Stimulated activated CD8-positive, alpha-beta memory T cell treated with anti-CD3 and anti-CD28 coated beads, Interleukin-15, amount 100 ng/mL, for 1 hour (primary cell): ENCODE data around the gene LIPA.

Source experiments
- DNase-seq: peaks from one replicate; pipeline ENCODE4 v3.0.0-alpha.2; 2020; ENCODE audit warnings: low read depth

Gene LIPA

DNA sequence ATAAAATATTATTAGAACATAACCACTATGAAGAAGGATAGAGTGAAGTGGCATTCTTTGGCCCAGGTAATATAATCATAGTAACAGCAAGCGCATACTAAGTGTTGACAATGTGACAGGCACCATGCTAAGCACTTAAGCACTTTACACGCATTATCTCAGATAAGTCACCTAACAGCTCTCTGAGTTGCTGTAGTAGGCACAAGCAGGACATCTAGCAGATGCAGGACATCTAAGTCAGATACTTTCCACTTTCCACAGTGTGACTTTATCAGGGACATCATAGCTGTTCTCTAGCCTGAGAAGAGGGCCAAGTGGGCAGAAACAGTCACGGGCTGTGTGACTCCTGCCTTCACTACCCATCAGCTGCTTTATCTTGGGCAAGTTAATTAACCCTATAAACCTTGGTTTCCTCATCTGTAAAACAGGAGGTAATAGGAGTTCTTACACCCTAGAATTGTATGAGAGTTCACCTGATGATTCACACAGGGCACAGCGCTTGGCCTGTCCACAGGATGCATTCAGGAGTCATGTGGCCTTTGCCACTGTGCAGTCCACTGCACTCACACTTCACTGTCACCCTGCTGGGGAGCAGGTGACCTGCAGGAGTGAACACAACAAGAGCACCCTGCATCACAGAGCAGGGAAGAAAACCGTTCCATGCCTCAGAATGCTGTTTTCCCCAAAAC, 12.5 kb downstream of the LIPA start:
- no peak for DNase-seq

DNA sequence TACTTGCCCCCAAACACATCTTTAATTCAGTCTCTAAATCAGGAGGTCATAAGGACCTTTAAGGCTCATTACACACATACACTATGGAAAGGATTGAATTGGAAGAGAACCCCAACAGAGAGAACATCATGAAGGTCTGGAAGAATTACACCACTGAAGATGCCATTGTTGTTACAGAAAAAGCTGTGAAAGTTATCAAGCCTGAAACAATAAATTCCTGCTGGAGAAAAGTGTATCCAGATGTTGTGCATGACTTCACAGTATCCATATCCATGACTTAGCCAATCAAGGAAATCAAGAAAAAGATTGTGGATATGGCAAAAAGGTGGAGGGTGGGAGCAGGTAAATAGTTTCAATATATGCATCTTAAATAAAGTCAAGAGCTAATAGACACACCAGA, 13.7 kb downstream of the LIPA start:
- DNase-seq: no peak

GRCh38 chr10:89236226-89236797, 15.3 kb downstream of the LIPA start:
- DNase-seq: no peak

DNA sequence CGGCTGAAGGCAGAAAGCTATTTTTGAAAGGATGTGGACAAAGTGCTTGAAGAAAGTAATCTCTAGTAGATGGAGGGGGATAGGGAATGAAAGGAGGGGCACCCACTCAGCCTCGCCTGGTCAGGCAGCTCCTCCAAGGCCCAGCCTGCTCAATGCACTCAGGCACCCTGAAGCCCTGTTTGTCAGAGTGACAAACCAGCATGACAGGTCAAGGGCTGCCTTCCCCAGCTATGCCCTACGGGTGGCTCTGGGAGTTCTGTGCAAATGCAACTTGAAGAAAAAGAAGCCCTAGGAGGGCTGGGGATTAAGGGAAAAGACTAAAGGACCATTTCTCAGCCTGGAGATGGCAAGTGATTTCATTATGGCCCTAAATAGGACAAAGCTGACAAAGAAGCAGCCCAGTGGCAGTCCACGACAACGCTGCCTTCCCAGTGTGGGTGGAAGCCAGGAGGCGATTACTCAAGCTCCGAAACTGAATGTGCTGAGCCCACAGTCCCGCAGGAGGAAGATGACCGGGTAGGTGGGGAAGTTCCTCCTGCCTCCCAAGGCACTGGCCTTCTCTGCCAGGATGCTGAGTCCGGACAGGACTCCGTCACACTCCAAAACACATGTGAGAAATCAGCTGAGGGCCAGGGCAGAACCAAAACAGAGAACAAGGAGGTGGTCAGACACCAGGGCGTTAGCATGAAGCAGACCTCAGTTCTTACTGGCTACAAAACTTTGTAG, 16.3 kb downstream of the LIPA start:
- DNase-seq: no peak

DNA sequence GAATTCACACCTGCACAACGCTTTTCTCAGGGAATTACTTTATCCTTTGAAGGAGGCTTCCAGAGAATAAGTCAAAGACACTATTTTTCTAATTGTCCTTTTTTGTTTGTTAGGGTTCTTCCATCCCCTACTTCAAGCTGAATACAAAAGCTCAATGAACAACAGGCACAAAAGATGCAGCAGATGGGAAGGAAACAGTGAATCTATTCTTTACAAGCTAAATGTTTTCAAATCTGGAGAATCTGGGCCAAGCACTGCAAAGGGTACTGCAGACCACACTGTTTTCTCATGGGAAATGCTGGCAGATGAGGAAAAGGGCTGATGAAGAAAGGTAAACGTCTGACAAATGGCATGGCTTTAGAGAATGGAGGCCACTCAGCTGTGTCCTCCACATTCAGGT, 18.5 kb downstream of the LIPA start:
- DNase-seq: no peak

DNA sequence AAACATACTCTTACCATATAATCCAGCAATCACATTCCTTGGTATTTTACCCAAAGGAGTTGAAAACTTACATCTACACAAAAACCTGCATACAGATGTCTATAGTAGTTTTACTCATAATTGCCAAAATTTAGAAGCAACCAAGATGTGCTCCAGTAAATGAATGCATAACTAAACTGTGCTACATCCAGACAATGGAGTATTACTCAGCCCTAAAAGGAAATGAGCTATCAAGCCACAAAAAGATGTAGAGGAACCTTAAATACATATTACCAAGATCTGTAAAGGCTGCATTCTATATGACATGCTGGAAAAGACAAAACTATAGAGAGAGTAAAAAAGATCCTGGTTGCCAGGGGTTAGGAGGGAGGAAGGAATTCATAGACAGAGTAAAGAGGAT, 22.6 kb downstream of the LIPA start:
- no peak for DNase-seq

DNA sequence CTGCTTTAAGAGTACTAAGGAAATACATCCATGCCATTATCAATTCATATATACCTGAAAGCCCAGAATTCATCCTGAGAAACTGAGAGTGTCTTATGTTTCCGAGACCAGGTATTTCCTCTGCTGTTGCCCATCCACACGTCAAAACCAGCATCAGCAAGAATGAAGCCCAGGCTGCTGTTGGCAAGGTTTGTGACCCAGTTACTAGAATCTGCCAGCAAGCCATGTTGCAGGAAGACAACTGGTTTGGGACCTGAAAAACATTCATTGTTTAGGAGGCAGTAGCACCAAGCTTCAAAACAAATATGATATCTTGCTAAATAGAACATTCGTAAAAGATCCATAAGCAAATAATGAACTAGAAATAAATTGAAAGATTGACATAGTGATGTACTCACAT, 23.4 kb downstream of the LIPA start:
- no peak for DNase-seq

DNA sequence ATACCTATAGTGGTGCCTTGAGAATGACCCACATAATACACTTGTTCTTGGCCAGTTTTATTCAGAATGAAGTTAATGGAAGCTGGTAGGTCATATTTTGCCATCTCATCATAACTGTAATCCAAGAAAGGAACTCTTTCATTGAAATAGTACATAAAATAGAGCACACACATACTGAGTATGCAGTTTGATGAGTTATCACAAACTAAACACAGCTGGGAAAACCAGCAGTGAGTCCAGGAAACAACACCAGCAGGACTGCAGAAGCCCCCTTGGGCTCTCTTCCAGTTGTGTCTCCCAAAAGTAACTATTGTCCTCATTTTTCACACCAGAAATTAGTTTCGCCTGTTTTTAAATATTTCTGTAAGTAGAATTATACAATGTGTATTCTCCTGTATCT, 24.7 kb downstream of the LIPA start:
- DNase-seq: no peak

DNA sequence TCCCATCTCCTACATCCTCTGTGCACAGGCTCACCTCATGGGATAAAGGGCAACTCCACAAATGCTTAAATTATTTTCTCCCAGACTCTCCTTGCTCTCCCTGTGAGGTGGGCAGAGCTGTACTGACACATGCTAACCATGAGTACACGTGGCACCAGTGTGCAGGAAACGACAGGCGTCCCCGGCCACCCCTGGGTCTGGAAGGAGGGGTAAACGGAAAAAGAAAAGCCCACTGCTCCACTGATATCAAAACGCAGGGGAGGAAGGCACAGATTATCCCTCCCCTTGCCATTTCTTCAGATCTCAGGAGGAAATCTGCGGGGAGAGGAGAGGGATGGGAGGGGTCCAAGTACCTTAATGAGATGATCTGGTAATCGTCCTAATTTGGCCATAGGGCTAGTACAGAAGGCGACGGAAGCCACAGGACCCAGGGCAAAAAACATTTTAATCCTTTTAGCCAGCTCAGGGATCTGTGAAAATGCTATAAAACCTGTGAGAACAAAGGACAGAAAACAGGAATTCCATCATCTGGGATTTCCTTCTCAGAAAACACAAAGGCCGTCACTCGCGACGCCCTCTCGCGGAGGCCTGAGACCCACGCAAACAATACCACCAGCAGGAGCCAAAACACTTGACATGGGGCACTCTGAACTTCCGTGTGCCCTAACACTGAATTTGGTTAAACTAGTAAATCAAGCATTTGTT, 26.7 kb downstream of the LIPA start:
- DNase-seq: no peak

DNA sequence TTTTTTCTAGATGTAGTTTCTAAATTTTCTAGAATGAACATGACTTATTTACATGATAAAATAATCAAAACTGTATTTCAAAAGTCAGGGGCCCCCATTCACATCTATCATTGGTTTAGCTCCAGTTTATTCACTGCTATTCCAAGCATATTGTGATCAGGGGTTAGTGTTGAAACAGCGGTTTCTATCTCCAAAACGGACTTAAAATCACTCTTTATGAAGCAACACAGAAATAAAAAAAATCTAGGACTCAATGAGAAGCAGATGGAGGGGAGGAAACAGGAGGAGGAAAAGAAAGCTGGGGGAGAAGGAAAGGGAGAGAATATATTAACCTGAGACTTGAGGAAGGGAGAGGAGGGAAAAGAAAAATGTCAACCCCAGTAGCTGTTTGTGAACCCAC, 29.7 kb downstream of the LIPA start:
- DNase-seq: no peak

GRCh38 chr10:89219513-89220218, 31.9 kb downstream of the LIPA start:
- DNase-seq: no peak

GRCh38 chr10:89217057-89217990, 34.3 kb downstream of the LIPA start:
- peak; percentile 55 for DNase-seq

GRCh38 chr10:89216056-89216455, 35.5 kb downstream of the LIPA start:
- DNase-seq: no peak

- no peak for DNase-seq
These were observed 36.1 kb downstream of the LIPA start for GRCh38 chr10:89215511-89215910.

- DNase-seq: no peak
These were observed 36.9 kb downstream of the LIPA start for GRCh38 chr10:89214566-89215165.

GRCh38 chr10:89213191-89213808, 38.3 kb downstream of the LIPA start:
- DNase-seq: no peak

DNA sequence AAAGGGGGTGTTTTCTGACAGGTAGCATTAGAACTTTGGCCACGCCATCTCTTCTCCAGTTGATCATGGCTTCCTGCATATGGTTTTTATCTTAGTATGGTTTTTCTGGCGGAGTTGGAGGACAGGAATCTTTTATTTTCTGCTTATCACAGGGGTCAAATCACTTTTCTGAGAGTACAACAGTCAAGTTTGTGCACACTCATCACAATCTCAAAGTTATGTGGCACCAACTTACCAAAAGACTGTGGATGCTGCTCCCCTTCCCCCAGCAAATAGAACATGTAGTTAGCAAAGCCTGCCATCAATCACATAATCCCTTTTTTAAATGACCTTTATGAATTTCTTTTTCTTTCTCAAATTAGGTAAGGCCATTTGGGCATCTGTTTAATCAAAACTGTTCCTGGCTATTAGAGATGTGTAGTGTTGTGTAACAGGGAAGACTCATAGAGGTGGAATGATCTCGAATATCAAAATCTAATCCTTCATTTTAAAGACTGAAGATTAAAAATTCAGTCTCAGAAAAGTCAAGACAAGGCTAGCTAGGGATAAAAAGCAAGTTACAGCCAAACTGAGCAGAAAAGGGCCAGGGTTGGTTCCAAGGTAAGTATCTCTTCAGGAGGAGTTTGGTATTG, 40.7 kb downstream of the LIPA start:
- DNase-seq: no peak

- no peak for DNase-seq
These were observed 41.9 kb downstream of the LIPA start for GRCh38 chr10:89209718-89210117.

- DNase-seq: no peak
These were observed 43.6 kb downstream of the LIPA start for GRCh38 chr10:89207801-89208551.
